Gastrocnemius medialis (tissue), 4 donors: Measurements from ENCODE around the gene CALML3.

Source experiments
- CTCF ChIP-seq, 5 experiments: fragments of 450-650 bp in 3 of 5; fragments of 200-600 bp in 2 of 5; sonication (generic) in 2 of 5; IDR thresholded peaks in 4 of 5; conservative IDR thresholded peaks in 1 of 5; 1 replicate in 4 of 5; 2 replicates in 1 of 5; pipeline ENCODE4 v1.5.1; 2016 to 2019; ENCODE audit warnings: antibody characterized with exemption in 5 of 5, mild to moderate bottlenecking in 3 of 5, moderate library complexity in 3 of 5
- POLR2A ChIP-seq, 2 donors: fragments of 450-650 bp; IDR thresholded peaks; one replicate each; pipeline ENCODE4 v1.6.1; 2017; ENCODE audit warnings: antibody characterized with exemption in 2 of 2, mild to moderate bottlenecking in 2 of 2, moderate library complexity in 2 of 2

- no peak for TF ChIP-seq POLR2A (IDR thresholded peaks at IDR 0.05)
- TF ChIP-seq CTCF (IDR thresholded peaks at IDR 0.05 in 4 of 5, conservative IDR thresholded peaks at IDR 0.05 in 1 of 5) = no peak
Observed at GRCh38 chr10:5567477-5567876, 42.7 kb downstream of the CALML3 start.
